HG03520 (cell line): ENCODE measurements around the gene SNHG17.

Experiments
- ATAC-seq: cut with Tn5 transposase; IDR thresholded peaks from one replicate; pipeline ENCODE4 v1.9.1; 2021; ENCODE audit warnings: mild to moderate bottlenecking, moderate library complexity; ENCODE audit not compliant: unreplicated experiment

Gene SNHG17

GRCh38 chr20:38377039-38377685, 58.0 kb downstream of the SNHG17 start:
- ATAC-seq = no peak

GRCh38 chr20:38373898-38374297, 61.2 kb downstream of the SNHG17 start:
- ATAC-seq = no peak

GRCh38 chr20:38373231-38373867, 61.8 kb downstream of the SNHG17 start:
- no peak for ATAC-seq

GRCh38 chr20:38372806-38373205, 62.3 kb downstream of the SNHG17 start:
- ATAC-seq = no peak
